Measurements from ENCODE around the gene STK32B.

GRCh38 chr4:5081441-5081999 lies 30.2 kb downstream of the STK32B start:
- TF ChIP-seq CTCF (IDR thresholded peaks at IDR 0.05) (no peak), POLR2A (IDR thresholded peaks at IDR 0.05) (no peak)
